Activated naive CD4-positive, alpha-beta T cell treated with anti-CD3 and anti-CD28 coated beads, Interleukin-2, amount 50 U/mL, for 72 hours (primary cell): ENCODE data around the gene C1orf21. TPM values are rescaled to one million over a fixed set of nuclear protein-coding genes. Genes with fewer than 3 reads are reported as not detected.
A peak's percentile ranks its signal among the peaks of the same experiment; 100 is the strongest.
"Not testable (repeated sequence)": the region's sequence is repeated elsewhere in the genome, so short reads cannot be mapped to it uniquely, and the experiment has no call there.

Experiments used
- ATAC-seq, 2 donors: fragments of 150-1000 bp; cut with Tn5 transposase; 2 replicates each; pipeline ENCODE4 v1.10.0; 2021; ENCODE audit warnings: mild to moderate bottlenecking in 2 of 2, moderate library complexity in 2 of 2
- DNase-seq, 2 donors: peaks; one replicate each; pipeline ENCODE4 v3.0.0; 2021 to 2022; ENCODE audit warnings: low spot score in 2 of 2
- H3K27ac Mint-ChIP-seq, 2 donors: one replicate each; pipeline ENCODE4 v1.8.0; 2022; ENCODE audit warnings: mild to moderate bottlenecking in 2 of 2, mixed read lengths in 2 of 2
- H3K36me3 Mint-ChIP-seq, 2 donors: one replicate each; pipeline ENCODE4 v1.8.0; 2022; ENCODE audit warnings: mixed read lengths in 2 of 2
- H3K9me3 Mint-ChIP-seq, 2 donors: one replicate each; pipeline ENCODE4 v1.8.0; 2022; ENCODE audit warnings: mixed read lengths in 2 of 2
- total RNA-seq, 2 donors: library from RNA; stranded (reverse); gene quantifications; one replicate each; pipeline ENCODE4 v1.2.3, GENCODE V29; 2022

The C1orf21 gene
- 1 to 10 TPM; 2.2 to 2.3 TPM for total RNA-seq

GRCh38 chr1:184386312-184387068 is at the start of gene C1orf21:
TSS of gene C1orf21 (plus strand) at chr1:184387029. CDS start at chr1:184477510, 90,481 bp downstream.
- no peaks in the 10 kb centered on the region for H3K9me3 Mint-ChIP-seq
- ATAC-seq: peak; percentile 85 to 97
- peak; percentile 70 to 80 for DNase-seq
- peaks cover 8 to 16% of the 10 kb centered on the region in 2 donors for H3K36me3 Mint-ChIP-seq
- peak within 1 kb of the TSS; percentile 19 to 36 for H3K27ac Mint-ChIP-seq

- not testable (repeated sequence) for ATAC-seq, H3K36me3 Mint-ChIP-seq, H3K9me3 Mint-ChIP-seq, H3K27ac Mint-ChIP-seq, DNase-seq
These were observed 49.0 kb upstream of the C1orf21 start for GRCh38 chr1:184337865-184338264.

- H3K27ac Mint-ChIP-seq: no peak overlapping the region
- peaks cover 3 to 4% of the 10 kb centered on the region in 2 donors for H3K9me3 Mint-ChIP-seq
- ATAC-seq (no peak), DNase-seq (no peak)
- H3K36me3 Mint-ChIP-seq: no peaks in the 10 kb centered on the region
These were observed 45.8 kb upstream of the C1orf21 start for GRCh38 chr1:184340984-184341383.

- no peaks in the 10 kb centered on the region for H3K9me3 Mint-ChIP-seq
- no peak for DNase-seq
- no peak for ATAC-seq
- no peaks in the 10 kb centered on the region for H3K36me3 Mint-ChIP-seq
- no peak overlapping the region for H3K27ac Mint-ChIP-seq
These were observed 36.3 kb upstream of the C1orf21 start for GRCh38 chr1:184350573-184350972.

- Mint-ChIP-seq H3K27ac (no peak overlapping the region), H3K36me3 (no peaks in the 10 kb centered on the region), H3K9me3 (no peaks in the 10 kb centered on the region)
- ATAC-seq: no peak
- DNase-seq: no peak
These were observed 35.3 kb upstream of the C1orf21 start for GRCh38 chr1:184351416-184351975.

GRCh38 chr1:184352776-184353175 is 34.1 kb upstream of the C1orf21 start:
- ATAC-seq: no peak
- H3K36me3 Mint-ChIP-seq: no peaks in the 10 kb centered on the region
- H3K9me3 Mint-ChIP-seq: no peaks in the 10 kb centered on the region
- no peak for DNase-seq
- H3K27ac Mint-ChIP-seq: no peak overlapping the region

- no peaks in the 10 kb centered on the region for H3K36me3 Mint-ChIP-seq
- no peak overlapping the region for H3K27ac Mint-ChIP-seq
- no peak for ATAC-seq
- no peaks in the 10 kb centered on the region for H3K9me3 Mint-ChIP-seq
- no peak for DNase-seq
These were observed 32.1 kb upstream of the C1orf21 start for GRCh38 chr1:184354719-184355118.

GRCh38 chr1:184356891-184357290 is 29.9 kb upstream of the C1orf21 start:
- Mint-ChIP-seq H3K9me3 (no peaks in the 10 kb centered on the region), H3K27ac (no peak overlapping the region), H3K36me3 (no peaks in the 10 kb centered on the region)
- DNase-seq (no peak), ATAC-seq (no peak)

GRCh38 chr1:184358256-184358655 is 28.6 kb upstream of the C1orf21 start:
- no peaks in the 10 kb centered on the region for H3K9me3 Mint-ChIP-seq
- ATAC-seq (no peak), DNase-seq (no peak)
- no peak overlapping the region for H3K27ac Mint-ChIP-seq
- H3K36me3 Mint-ChIP-seq: no peaks in the 10 kb centered on the region

- DNase-seq (no peak), ATAC-seq (no peak)
- no peak overlapping the region for H3K27ac Mint-ChIP-seq
- no peaks in the 10 kb centered on the region for H3K36me3 Mint-ChIP-seq
- H3K9me3 Mint-ChIP-seq: no peaks in the 10 kb centered on the region
These were observed 26.9 kb upstream of the C1orf21 start for GRCh38 chr1:184359909-184360308.

GRCh38 chr1:184362876-184363275 is 24.0 kb upstream of the C1orf21 start:
- Mint-ChIP-seq H3K9me3 (no peaks in the 10 kb centered on the region), H3K36me3 (no peaks in the 10 kb centered on the region), H3K27ac (no peak overlapping the region)
- DNase-seq: no peak
- ATAC-seq: no peak

- no peaks in the 10 kb centered on the region for H3K36me3 Mint-ChIP-seq
- no peak overlapping the region for H3K27ac Mint-ChIP-seq
- no peaks in the 10 kb centered on the region for H3K9me3 Mint-ChIP-seq
- no peak for DNase-seq
- ATAC-seq: no peak
These were observed 21.1 kb upstream of the C1orf21 start for GRCh38 chr1:184365699-184366098.

- no peak for ATAC-seq
- Mint-ChIP-seq H3K36me3 (no peaks in the 10 kb centered on the region), H3K9me3 (no peaks in the 10 kb centered on the region), H3K27ac (no peak overlapping the region)
- no peak for DNase-seq
These were observed 19.8 kb upstream of the C1orf21 start for GRCh38 chr1:184366997-184367396.

- Mint-ChIP-seq H3K27ac (no peak overlapping the region), H3K9me3 (no peaks in the 10 kb centered on the region), H3K36me3 (no peaks in the 10 kb centered on the region)
- no peak for ATAC-seq
- DNase-seq: no peak
These were observed 19.3 kb upstream of the C1orf21 start for GRCh38 chr1:184367427-184368038.

- H3K9me3 Mint-ChIP-seq: no peaks in the 10 kb centered on the region
- H3K27ac Mint-ChIP-seq: no peak overlapping the region
- no peaks in the 10 kb centered on the region for H3K36me3 Mint-ChIP-seq
- DNase-seq (no peak), ATAC-seq (no peak)
These were observed 18.5 kb upstream of the C1orf21 start for GRCh38 chr1:184368354-184368753.

- ATAC-seq (no peak), DNase-seq (no peak)
- Mint-ChIP-seq H3K9me3 (no peaks in the 10 kb centered on the region), H3K27ac (no peak overlapping the region), H3K36me3 (no peaks in the 10 kb centered on the region)
These were observed 16.0 kb upstream of the C1orf21 start for GRCh38 chr1:184370850-184371249.

- Mint-ChIP-seq H3K27ac (no peak overlapping the region), H3K9me3 (no peaks in the 10 kb centered on the region), H3K36me3 (no peaks in the 10 kb centered on the region)
- ATAC-seq: no peak
- DNase-seq: no peak
These were observed 13.7 kb upstream of the C1orf21 start for GRCh38 chr1:184373155-184373554.

GRCh38 chr1:184376369-184376768 is 10.5 kb upstream of the C1orf21 start:
- no peaks in the 10 kb centered on the region for H3K9me3 Mint-ChIP-seq
- H3K27ac Mint-ChIP-seq: no peak overlapping the region
- no peak for DNase-seq
- H3K36me3 Mint-ChIP-seq: no peaks in the 10 kb centered on the region
- ATAC-seq: no peak
